H1 (cell line): ENCODE results near the gene VAT1L. TPM values are rescaled to one million over a fixed set of nuclear protein-coding genes. Genes with fewer than 3 reads are reported as not detected.
A peak's percentile ranks its signal among the peaks of the same experiment; 100 is the strongest.

Experiments
- CTCF ChIA-PET: fragments of 300-600 bp; sonication (Branson Sonifier 250); formaldehyde crosslinking; loops from one replicate; lab custom pipeline; 2021; ENCODE audit not compliant: partially characterized antibody; lab: Charles Lee
- POLR2A ChIA-PET: fragments of 300-600 bp; sonication (Branson Sonifier 250); formaldehyde crosslinking; loops from one replicate; lab custom pipeline; 2021; ENCODE audit warnings: inconsistent platforms; ENCODE audit not compliant: partially characterized antibody; lab: Charles Lee
- DNase-seq, 2 experiments: peaks; one replicate each; pipeline versions ENCODE4 v3.0.0 to v3.0.0-alpha.2; 2010 to 2022; ENCODE audit warnings: low spot score in 2 of 2, low read depth in 1 of 2, mixed read lengths in 1 of 2
- FAIRE-seq: peaks from 2 replicates; lab custom pipeline; 2011; peaks lifted over from hg19 to GRCh38; lab: Jason Lieb, UNC
- H2AFZ ChIP-seq: 2 replicates; pipeline ENCODE4 v1.8.1; 2012; ENCODE audit warnings: low read length, inconsistent platforms
- H2AK5ac ChIP-seq: 2 replicates; pipeline ENCODE4 v1.6.1; 2013; ENCODE audit warnings: low read depth, low read length
- H2BK120ac ChIP-seq: replicated peaks from 2 replicates; pipeline ENCODE3; 2013; ENCODE audit warnings: low read depth, low read length, inconsistent platforms
- H2BK12ac ChIP-seq: 2 replicates; pipeline ENCODE4 v1.6.1; 2013; ENCODE audit warnings: low read depth, low read length
- H2BK15ac ChIP-seq: 2 replicates; pipeline ENCODE4 v1.6.1; 2013; ENCODE audit warnings: low read length
- H2BK20ac ChIP-seq: 2 replicates; pipeline ENCODE4 v1.6.1; 2013; ENCODE audit warnings: low read length
- H2BK5ac ChIP-seq: 2 replicates; pipeline ENCODE4 v1.6.1; 2013; ENCODE audit warnings: low read depth, low read length
- H3K14ac ChIP-seq: 2 replicates; pipeline ENCODE4 v1.6.1; 2013; ENCODE audit warnings: inconsistent platforms; ENCODE audit not compliant: insufficient read length
- H3K18ac ChIP-seq: 2 replicates; pipeline ENCODE4 v1.6.1; 2013; ENCODE audit warnings: low read length; ENCODE audit errors: extremely low read depth
- H3K23ac ChIP-seq: 2 replicates; pipeline ENCODE4 v1.6.1; 2013; ENCODE audit warnings: inconsistent platforms; ENCODE audit not compliant: insufficient read length
- H3K23me2 ChIP-seq: 2 replicates; pipeline ENCODE4 v1.6.1; 2013; ENCODE audit warnings: low read depth, low read length
- H3K27ac ChIP-seq: 2 replicates; pipeline ENCODE4 v1.6.1; 2011; ENCODE audit warnings: low read depth, low read length, inconsistent platforms
- H3K27me3 ChIP-seq, 4 experiments: replicated peaks in 1 of 4; 1 replicate in 1 of 4; 2 replicates in 3 of 4; pipeline versions ENCODE4 v1.6.1 to v1.8.1; 2011 to 2013; ENCODE audit warnings: low read length in 3 of 4, mild to moderate bottlenecking in 3 of 4, inconsistent platforms in 2 of 4, mixed read lengths in 2 of 4, moderate library complexity in 1 of 4; ENCODE audit not compliant: control insufficient read depth in 3 of 4, insufficient read depth in 3 of 4; ENCODE audit errors: extremely low read depth in 1 of 4
- H3K36me3 ChIP-seq, 4 experiments: 2 replicates each; pipeline versions ENCODE4 v1.6.1 to v1.8.1; 2011 to 2013; ENCODE audit warnings: mild to moderate bottlenecking in 4 of 4, low read length in 3 of 4, moderate library complexity in 2 of 4, control low read depth in 1 of 4, inconsistent platforms in 1 of 4; ENCODE audit not compliant: insufficient read depth in 4 of 4, control insufficient read depth in 2 of 4
- H3K4ac ChIP-seq: replicated peaks from 2 replicates; pipeline ENCODE3; 2013; ENCODE audit warnings: low read length, low read depth, mixed read lengths, inconsistent platforms; ENCODE audit not compliant: insufficient read length
- H3K4me1 ChIP-seq, 4 experiments: replicated peaks in 1 of 4; 1 replicate in 1 of 4; 2 replicates in 3 of 4; pipeline versions ENCODE4 v1.6.1 to v1.8.1; 2011 to 2013; ENCODE audit warnings: low read length in 3 of 4, inconsistent platforms in 2 of 4, mixed read lengths in 1 of 4; ENCODE audit not compliant: insufficient read depth in 4 of 4, control insufficient read depth in 3 of 4
- H3K4me2 ChIP-seq, 2 experiments: 2 replicates each; pipeline versions ENCODE4 v1.6.1 to v1.8.1; 2011 to 2013; ENCODE audit warnings: low read depth in 2 of 2, low read length in 2 of 2, control low read depth in 1 of 2, inconsistent platforms in 1 of 2, mild to moderate bottlenecking in 1 of 2; ENCODE audit not compliant: insufficient read depth in 1 of 2
- H3K4me3 ChIP-seq, 4 experiments: fragments of 200-600, 300-600 bp in 1 of 4; sonication (generic), shearing (Covaris generic), sonication (Bioruptor Twin) in 1 of 4; 2 replicates each; pipeline versions ENCODE4 v1.5.1 to v1.8.1; 2011 to 2016; ENCODE audit warnings: low read length in 4 of 4, low read depth in 3 of 4, control low read depth in 2 of 4, inconsistent platforms in 2 of 4, mild to moderate bottlenecking in 2 of 4, mixed read lengths in 1 of 4, moderate library complexity in 1 of 4; ENCODE audit not compliant: insufficient read depth in 2 of 4; ENCODE audit errors: extremely low read depth in 1 of 4
- H3K56ac ChIP-seq: replicated peaks from 2 replicates; pipeline ENCODE3; 2013; ENCODE audit warnings: low read depth, mild to moderate bottlenecking, mixed read lengths, low read length, inconsistent platforms; ENCODE audit not compliant: insufficient read length
- H3K79me1 ChIP-seq: 2 replicates; pipeline ENCODE4 v1.6.1; 2013; ENCODE audit warnings: low read depth, low read length, control low read depth
- H3K79me2 ChIP-seq, 2 experiments: 2 replicates each; pipeline versions ENCODE4 v1.6.1 to v1.8.1; 2012 to 2013; ENCODE audit warnings: low read length in 2 of 2, mild to moderate bottlenecking in 2 of 2, inconsistent platforms in 1 of 2; ENCODE audit not compliant: insufficient read depth in 2 of 2, control insufficient read depth in 1 of 2
- H3K9ac ChIP-seq, 4 experiments: replicated peaks in 1 of 4; 1 replicate in 1 of 4; 2 replicates in 3 of 4; pipeline versions ENCODE4 v1.6.1 to v1.8.1; 2011 to 2013; ENCODE audit warnings: low read depth in 3 of 4, low read length in 3 of 4, control low read depth in 2 of 4, mild to moderate bottlenecking in 2 of 4, moderate library complexity in 2 of 4, inconsistent platforms in 1 of 4; ENCODE audit errors: extremely low read depth in 1 of 4
- H3K9me3 ChIP-seq, 2 experiments: 2 replicates each; pipeline versions ENCODE4 v1.6.1 to v1.8.1; 2012 to 2013; ENCODE audit warnings: mild to moderate bottlenecking in 2 of 2, moderate library complexity in 2 of 2, control low read depth in 1 of 2, inconsistent platforms in 1 of 2, low read depth in 1 of 2, low read length in 1 of 2, mixed read lengths in 1 of 2; ENCODE audit not compliant: insufficient read depth in 2 of 2
- H4K20me1 ChIP-seq, 2 experiments: replicated peaks in 1 of 2; 2 replicates each; pipeline versions ENCODE3 to v1.8.1; 2011 to 2013; ENCODE audit warnings: inconsistent platforms in 2 of 2, low read length in 2 of 2, mild to moderate bottlenecking in 1 of 2; ENCODE audit not compliant: insufficient read depth in 2 of 2, control insufficient read depth in 1 of 2
- H4K5ac ChIP-seq: 2 replicates; pipeline ENCODE4 v1.6.1; 2013; ENCODE audit warnings: low read length, low read depth, mixed read lengths, inconsistent platforms; ENCODE audit not compliant: insufficient read length
- H4K8ac ChIP-seq: 2 replicates; pipeline ENCODE4 v1.8.0; 2013; ENCODE audit warnings: mild to moderate bottlenecking, moderate library complexity, low read length, inconsistent platforms; ENCODE audit not compliant: insufficient read depth; ENCODE audit errors: extremely low read depth
- H4K91ac ChIP-seq: replicated peaks from 2 replicates; pipeline ENCODE3; 2013; ENCODE audit warnings: low read length, mixed read lengths, inconsistent platforms; ENCODE audit not compliant: insufficient read length
- EP300 ChIP-seq, 2 experiments: IDR thresholded peaks; 1 replicate in 1 of 2; 2 replicates in 1 of 2; pipeline ENCODE4 v1.6.1; 2011 to 2012; ENCODE audit warnings: low read depth in 2 of 2, low read length in 2 of 2, mild to moderate bottlenecking in 2 of 2, borderline replicate concordance in 1 of 2, inconsistent platforms in 1 of 2, moderate library complexity in 1 of 2
- JUND ChIP-seq: IDR thresholded peaks from 2 replicates; pipeline ENCODE4 v1.6.1; 2011; ENCODE audit warnings: mild to moderate bottlenecking, improper control_type of control experiment, low read length
- SRF ChIP-seq: IDR thresholded peaks from 2 replicates; pipeline ENCODE4 v1.6.1; 2011; ENCODE audit warnings: mild to moderate bottlenecking, low read depth, low read length, moderate library complexity
- SUZ12 ChIP-seq: fragments of 200-600 bp; sonication (generic); IDR thresholded peaks from 2 replicates; pipeline ENCODE4 v1.6.1; 2012; ENCODE audit warnings: mild to moderate bottlenecking, inconsistent platforms, low read length, moderate library complexity, mixed read lengths
- TEAD4 ChIP-seq: IDR thresholded peaks from 2 replicates; pipeline ENCODE4 v1.6.1; 2012; ENCODE audit warnings: low read depth, low read length, inconsistent platforms, mixed read lengths
- WGBS, 2 experiments: shearing (Covaris generic) in 1 of 2; methylation state at CpG; one replicate each; pipeline versions ENCODE4 v1.1.6 to v1.1.7; 2013 to 2015; ENCODE audit warnings: low lambda C conversion rate in 2 of 2, mixed read lengths in 2 of 2, inconsistent platforms in 1 of 2, low coverage in 1 of 2, missing lambda C conversion rate in 1 of 2; ENCODE audit not compliant: insufficient replicate concordance in 2 of 2, insufficient coverage in 1 of 2, insufficient read length in 1 of 2; ENCODE audit errors: extremely low coverage in 1 of 2, missing lambda C conversion rate in 1 of 2; 5-methylcytosine and 5-hydroxymethylcytosine counted together
- polyA plus RNA-seq, 7 experiments: library from polyadenylated mRNA; depleted of rRNA in 3 of 7; stranded (reverse) in 5 of 7; unstranded in 2 of 7; fragments of >200 nt in 5 of 7; fragments of 200-250 nt in 2 of 7; gene quantifications; 1 replicate in 5 of 7; 2 replicates in 1 of 7; 4 replicates in 1 of 7; pipeline versions ENCODE4 v1.2.1 to v1.2.3, GENCODE V29; 2011 to 2013; ENCODE audit warnings: missing spikeins in 2 of 7, mixed read lengths in 2 of 7
- total RNA-seq: library from RNA; stranded (reverse); fragmentation: NEBNext Ultra II Directional; extraction: Animal tissue kit (Norgen Biotek cat#: 25700); gene quantifications from 2 replicates; pipeline ENCODE4 v1.2.1, GENCODE V29; 2021

Gene VAT1L
- total and polyA plus RNA-seq, 2 of the 8 experiments (the other 6 are each of a cell fraction or from before 2014, with no cell fraction given), result 46.3 to 48.2 TPM

DNA sequence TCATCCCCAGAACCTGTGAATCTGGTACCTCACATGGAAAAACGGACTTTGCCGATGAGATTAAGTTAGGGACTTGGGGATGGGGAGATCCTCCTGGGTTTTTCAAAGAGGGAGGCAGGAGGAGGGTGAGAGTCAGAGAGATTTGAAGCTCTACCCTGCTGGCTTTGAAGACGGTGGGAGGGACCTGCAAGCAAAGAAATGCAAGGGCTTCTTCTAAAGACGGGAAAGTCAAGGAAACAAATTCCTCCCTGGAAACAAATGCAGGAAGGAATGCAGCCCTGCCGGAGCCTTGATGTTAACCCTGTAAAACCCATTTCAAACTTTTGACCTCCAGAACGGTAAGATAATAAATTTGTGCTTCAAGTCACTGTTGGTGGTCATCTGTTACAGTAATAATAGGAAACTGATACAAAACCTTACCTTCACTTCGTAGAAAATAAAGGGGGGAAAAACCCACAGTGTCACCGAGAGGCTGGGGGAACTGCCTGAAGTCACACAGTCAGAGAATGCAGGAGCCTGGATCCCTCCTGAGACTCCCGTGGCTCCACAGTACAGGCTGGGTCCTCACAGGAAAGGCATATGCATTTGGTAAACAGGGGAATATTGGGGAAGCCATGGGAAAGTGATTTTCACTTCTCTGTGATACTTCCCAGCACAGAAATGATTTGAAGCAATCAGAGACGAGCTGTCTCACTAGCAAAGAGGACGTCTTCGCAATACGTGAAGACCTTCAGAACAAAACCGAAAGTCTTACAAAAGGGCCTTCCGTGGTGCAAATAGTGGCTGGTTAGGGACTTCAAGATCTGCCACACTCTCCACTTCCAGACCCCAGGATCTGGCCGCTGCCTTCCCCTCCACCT lies 175.1 kb downstream of the VAT1L start:
- peak overlapping the region; percentile 16 to 44; a peak in 3 of 4 replicates for H3K4me2 ChIP-seq
- H2BK20ac ChIP-seq, result peak overlapping the region; percentile 87; the same call in 1 of the 2 replicates
- H3K56ac ChIP-seq, result peak overlapping the region; percentile 2
- peaks cover 0 to 6% (median 0%) of the 10 kb centered on the region in 4 experiments; a peak in 1 of 8 replicates for H3K36me3 ChIP-seq
- peak overlapping the region; percentile 76 for H3K4ac ChIP-seq
- peak overlapping the region; percentile 90 for H4K91ac ChIP-seq
- peak; percentile 56 for DNase-seq
- H2AK5ac ChIP-seq, result peak overlapping the region; percentile 88
- H2BK15ac ChIP-seq, result no peak overlapping the region
- no peak overlapping the region for H2AFZ ChIP-seq
- ChIA-PET CTCF (interaction anchor here (0.6 to 25.9 kb wide), 6 partner anchors 5 to 1601 kb away, joined by 3 to 362 read pairs (median 110); no protein-coding TSS in a partner anchor), POLR2A (interaction anchor here (0.5 to 2.4 kb wide), 4 partner anchors 108 to 241 kb away, joined by 3 to 5 read pairs (median 4); partner anchors contain the start of genes NUDT7 and WWOX)
- no peak overlapping the region; the same call in 1 of the 2 replicates for H3K27ac ChIP-seq
- H3K18ac ChIP-seq, result peak overlapping the region; percentile 14
- no peaks in the 10 kb centered on the region for H3K9me3 ChIP-seq
- no peak overlapping the region for H3K14ac ChIP-seq
- H4K20me1 ChIP-seq, result no peaks in the 10 kb centered on the region
- peak overlapping the region; percentile 60; the same call in 1 of the 2 replicates for H2BK5ac ChIP-seq
- peak overlapping the region; percentile 98 for H2BK120ac ChIP-seq
- H3K4me1 ChIP-seq, result peaks cover 23 to 36% (median 28%) of the 10 kb centered on the region in 4 experiments
- H4K8ac ChIP-seq, result no peak overlapping the region
- no peak overlapping the region for H4K5ac ChIP-seq
- H3K79me2 ChIP-seq, result no peaks in the 10 kb centered on the region
- 34% methylated on average over 16 of the region's 16 CpGs; no CpG with 5 or more reads in 1 of the 2 experiments for WGBS, 2 experiments
- peaks cover 0 to 15% (median 8%) of the 10 kb centered on the region in 4 experiments; a peak in 6 of 7 replicates for H3K27me3 ChIP-seq
- FAIRE-seq, result peak; percentile 98
- no peaks in the 10 kb centered on the region for H3K23me2 ChIP-seq
- no peak overlapping the region for H3K23ac ChIP-seq
- H3K4me3 ChIP-seq, result no peak overlapping the region
- H3K9ac ChIP-seq, result peak overlapping the region in 1 of 4 experiments; percentile 11; a peak in 1 of 7 replicates
- H3K79me1 ChIP-seq, result no peaks in the 10 kb centered on the region; the same call in 1 of the 2 replicates
- peak overlapping the region; percentile 95 for H2BK12ac ChIP-seq
- peak in 1 of 2 experiments; percentile 87; a peak in 1 of 3 replicates for TF ChIP-seq EP300 (IDR thresholded peaks at IDR 0.05; ENCODE audit: borderline replicate concordance in 1 of 2, low read depth in 2 of 2, low read length in 2 of 2)
- TF ChIP-seq SRF, result no peak
- no peak for TF ChIP-seq JUND
- TF ChIP-seq TEAD4, result peak; percentile 91
- no peak for TF ChIP-seq SUZ12
